ENCODE data around the gene CDKN2AIP. TPM values are rescaled to one million over a fixed set of nuclear protein-coding genes. Genes with fewer than 3 reads are reported as not detected.

Gene CDKN2AIP, protein sequence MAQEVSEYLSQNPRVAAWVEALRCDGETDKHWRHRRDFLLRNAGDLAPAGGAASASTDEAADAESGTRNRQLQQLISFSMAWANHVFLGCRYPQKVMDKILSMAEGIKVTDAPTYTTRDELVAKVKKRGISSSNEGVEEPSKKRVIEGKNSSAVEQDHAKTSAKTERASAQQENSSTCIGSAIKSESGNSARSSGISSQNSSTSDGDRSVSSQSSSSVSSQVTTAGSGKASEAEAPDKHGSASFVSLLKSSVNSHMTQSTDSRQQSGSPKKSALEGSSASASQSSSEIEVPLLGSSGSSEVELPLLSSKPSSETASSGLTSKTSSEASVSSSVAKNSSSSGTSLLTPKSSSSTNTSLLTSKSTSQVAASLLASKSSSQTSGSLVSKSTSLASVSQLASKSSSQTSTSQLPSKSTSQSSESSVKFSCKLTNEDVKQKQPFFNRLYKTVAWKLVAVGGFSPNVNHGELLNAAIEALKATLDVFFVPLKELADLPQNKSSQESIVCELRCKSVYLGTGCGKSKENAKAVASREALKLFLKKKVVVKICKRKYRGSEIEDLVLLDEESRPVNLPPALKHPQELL
- 10 to 100 TPM; 14.0 to 25.6 (median 17.2) TPM for total RNA-seq

DNA sequence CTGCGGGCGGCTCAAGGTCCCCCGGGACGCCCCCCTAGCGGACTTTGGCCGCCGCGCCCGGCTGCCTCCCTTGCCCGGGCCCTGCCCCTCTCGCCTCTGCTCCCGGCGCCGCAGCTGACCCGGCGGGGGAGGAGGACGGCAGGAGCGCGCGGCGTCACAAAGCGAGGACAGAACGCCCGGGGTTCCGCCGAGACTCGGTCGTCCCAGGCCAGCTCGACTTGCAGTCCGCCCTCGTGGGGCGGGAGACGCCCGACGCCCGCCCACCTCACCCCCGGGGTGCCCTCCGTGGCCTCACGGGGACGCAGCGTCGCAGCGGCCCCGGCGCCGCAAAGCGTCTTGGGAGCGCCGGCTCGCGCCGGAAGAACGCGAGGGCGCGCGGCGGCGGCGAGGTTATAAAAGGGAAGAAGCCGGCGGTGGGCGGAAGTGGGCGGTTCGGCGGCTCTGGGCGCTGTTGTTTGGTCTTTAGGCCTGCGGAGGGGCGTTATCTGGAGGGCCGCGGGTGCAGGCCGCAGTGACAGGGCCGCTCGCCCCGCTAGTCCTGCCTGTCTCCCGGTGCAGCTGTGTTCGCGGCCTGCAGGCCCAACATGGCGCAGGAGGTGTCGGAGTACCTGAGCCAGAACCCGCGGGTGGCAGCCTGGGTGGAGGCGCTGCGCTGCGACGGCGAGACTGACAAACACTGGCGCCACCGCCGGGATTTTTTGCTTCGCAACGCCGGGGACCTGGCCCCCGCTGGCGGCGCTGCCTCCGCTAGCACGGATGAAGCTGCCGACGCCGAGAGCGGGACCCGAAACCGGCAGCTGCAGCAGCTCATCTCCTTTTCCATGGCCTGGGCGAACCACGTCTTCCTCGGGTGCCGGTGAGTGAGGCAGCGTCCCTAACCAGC, at the start of gene CDKN2AIP:
CDKN2AIP (plus strand) TSS at position 423 of the 883 bp plus-strand sequence; CDS start at position 585, 162 bp downstream.
- 1% methylated on average over 16 of the region's 109 CpGs for WGBS
- peak; percentile 95 to 96 for DNase-seq (ENCODE audit: low spot score in 2 of 2)
- Histone ChIP-seq H3K4me1 (peaks cover 58% of the 10 kb centered on the region), H3K27ac (peak within 1 kb of the TSS; percentile 100), H3K4me3 (peak within 1 kb of the TSS; percentile 90), H3K27me3 (no peaks in the 10 kb centered on the region), H3K36me3 (peaks cover 35% of the 10 kb centered on the region), H3K9me3 (no peaks in the 10 kb centered on the region)
- TF ChIP-seq EP300 (IDR thresholded peaks at IDR 0.05) (no peak), POLR2A (IDR thresholded peaks at IDR 0.05) (peak; percentile 78 to 88), POLR2AphosphoS5 (IDR thresholded peaks at IDR 0.05) (peak in 2 of 3 donors; percentile 71 to 80)
- TF ChIP-seq, protein P1, sequence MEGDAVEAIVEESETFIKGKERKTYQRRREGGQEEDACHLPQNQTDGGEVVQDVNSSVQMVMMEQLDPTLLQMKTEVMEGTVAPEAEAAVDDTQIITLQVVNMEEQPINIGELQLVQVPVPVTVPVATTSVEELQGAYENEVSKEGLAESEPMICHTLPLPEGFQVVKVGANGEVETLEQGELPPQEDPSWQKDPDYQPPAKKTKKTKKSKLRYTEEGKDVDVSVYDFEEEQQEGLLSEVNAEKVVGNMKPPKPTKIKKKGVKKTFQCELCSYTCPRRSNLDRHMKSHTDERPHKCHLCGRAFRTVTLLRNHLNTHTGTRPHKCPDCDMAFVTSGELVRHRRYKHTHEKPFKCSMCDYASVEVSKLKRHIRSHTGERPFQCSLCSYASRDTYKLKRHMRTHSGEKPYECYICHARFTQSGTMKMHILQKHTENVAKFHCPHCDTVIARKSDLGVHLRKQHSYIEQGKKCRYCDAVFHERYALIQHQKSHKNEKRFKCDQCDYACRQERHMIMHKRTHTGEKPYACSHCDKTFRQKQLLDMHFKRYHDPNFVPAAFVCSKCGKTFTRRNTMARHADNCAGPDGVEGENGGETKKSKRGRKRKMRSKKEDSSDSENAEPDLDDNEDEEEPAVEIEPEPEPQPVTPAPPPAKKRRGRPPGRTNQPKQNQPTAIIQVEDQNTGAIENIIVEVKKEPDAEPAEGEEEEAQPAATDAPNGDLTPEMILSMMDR (IDR thresholded peaks at IDR 0.05): peak in 1 of 2 donors; percentile 8

DNA sequence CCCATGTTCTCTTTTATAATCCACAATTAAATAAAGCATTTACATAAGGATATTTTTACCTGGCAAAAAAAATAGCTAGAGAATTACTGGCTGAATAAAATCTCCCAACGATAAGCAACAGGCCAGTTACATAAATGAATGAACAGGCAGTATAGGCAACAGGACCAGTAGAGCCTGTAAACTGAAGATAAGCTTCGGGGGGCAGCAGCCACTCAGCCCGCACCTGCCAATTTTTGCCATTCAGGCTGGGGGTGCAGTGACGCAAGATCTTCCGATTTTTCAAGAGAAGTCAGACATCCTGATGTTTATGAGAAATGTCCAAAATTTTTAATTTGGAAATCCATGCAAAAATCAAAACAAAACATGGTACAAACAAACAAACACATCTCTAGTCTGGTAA, 49.0 kb upstream of the CDKN2AIP start:
- DNase-seq (ENCODE audit: low spot score in 2 of 2): peak in 1 of 2 donors; percentile 17
- WGBS: 79% methylated on average over 5 of the region's 5 CpGs
- Histone ChIP-seq H3K27me3 (peaks cover 10% of the 10 kb centered on the region), H3K4me1 (peaks cover 13% of the 10 kb centered on the region), H3K9me3 (no peaks in the 10 kb centered on the region), H3K4me3 (no peak overlapping the region), H3K36me3 (no peaks in the 10 kb centered on the region), H3K27ac (no peak overlapping the region)
- TF ChIP-seq POLR2A (IDR thresholded peaks at IDR 0.05): no peak
- TF ChIP-seq POLR2AphosphoS5 (IDR thresholded peaks at IDR 0.05): no peak
- TF ChIP-seq, protein P1 (IDR thresholded peaks at IDR 0.05): no peak
- no peak for TF ChIP-seq EP300 (IDR thresholded peaks at IDR 0.05)

DNA sequence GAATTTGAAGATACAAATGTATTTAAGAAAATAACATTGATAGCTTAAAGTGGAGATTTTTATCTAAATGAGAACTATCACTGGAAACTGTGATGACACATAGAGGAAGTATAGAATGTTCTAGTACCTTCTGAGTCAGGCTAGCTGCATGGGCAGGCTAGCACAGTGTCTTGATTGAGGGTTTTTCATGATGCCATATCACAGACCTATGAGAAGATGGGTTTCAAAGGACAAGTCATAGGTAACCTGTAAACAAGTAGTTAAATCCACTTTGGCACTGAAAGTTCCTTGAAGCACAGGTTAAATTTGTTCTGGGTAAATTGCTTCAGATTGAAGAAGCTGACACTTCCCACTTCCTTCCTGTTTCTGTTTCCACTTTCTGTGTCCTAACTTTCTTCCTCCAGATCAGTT, 48.2 kb upstream of the CDKN2AIP start:
- H3K4me3 ChIP-seq: no peak overlapping the region
- peak in 1 of 2 donors; percentile 10 for DNase-seq (ENCODE audit: low spot score in 2 of 2)
- H3K27me3 ChIP-seq: peaks cover 9% of the 10 kb centered on the region
- H3K27ac ChIP-seq: no peak overlapping the region
- H3K36me3 ChIP-seq: no peaks in the 10 kb centered on the region
- peaks cover 13% of the 10 kb centered on the region for H3K4me1 ChIP-seq
- TF ChIP-seq POLR2A (IDR thresholded peaks at IDR 0.05) (no peak), EP300 (IDR thresholded peaks at IDR 0.05) (no peak), POLR2AphosphoS5 (IDR thresholded peaks at IDR 0.05) (no peak)
- TF ChIP-seq, protein P1 (IDR thresholded peaks at IDR 0.05): no peak
- no peaks in the 10 kb centered on the region for H3K9me3 ChIP-seq

DNA sequence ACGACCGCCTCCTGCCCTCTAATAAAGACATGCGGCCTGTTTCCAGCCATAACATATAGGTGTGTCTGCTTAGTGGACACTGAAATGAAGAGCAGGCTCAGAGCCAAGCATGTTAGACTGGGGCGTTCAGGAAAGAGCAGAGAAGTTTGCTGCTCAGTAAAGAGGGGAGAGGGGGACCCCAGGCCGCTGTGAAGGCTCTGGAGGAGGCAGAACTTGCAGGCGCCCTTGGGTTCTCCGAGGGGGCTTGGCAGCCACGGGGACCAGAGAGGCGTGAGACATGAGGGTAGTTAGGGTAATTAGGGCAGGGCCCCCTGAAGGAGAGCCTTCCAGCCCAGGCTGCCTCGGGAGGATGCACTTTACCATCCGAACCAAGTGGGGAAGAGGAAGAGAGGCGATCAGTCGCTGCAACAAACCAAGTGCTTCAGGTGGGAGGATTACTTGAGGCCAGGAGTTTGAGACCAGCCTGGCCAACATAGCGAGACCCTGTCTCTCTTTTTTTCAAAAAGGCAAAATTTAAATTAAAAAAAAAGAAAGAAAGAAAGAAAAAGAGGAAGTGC, 46.6 kb upstream of the CDKN2AIP start:
- 81% methylated on average over 14 of the region's 14 CpGs for WGBS
- no peak overlapping the region for H3K27ac ChIP-seq
- H3K27me3 ChIP-seq: no peaks in the 10 kb centered on the region
- H3K4me1 ChIP-seq: peaks cover 13% of the 10 kb centered on the region
- peak overlapping the region; percentile 61 for H3K4me3 ChIP-seq
- no peaks in the 10 kb centered on the region for H3K9me3 ChIP-seq
- peak in 1 of 2 donors; percentile 51 for DNase-seq (ENCODE audit: low spot score in 2 of 2)
- TF ChIP-seq POLR2AphosphoS5 (IDR thresholded peaks at IDR 0.05): no peak
- TF ChIP-seq POLR2A (IDR thresholded peaks at IDR 0.05): no peak
- no peak for TF ChIP-seq EP300 (IDR thresholded peaks at IDR 0.05)
- TF ChIP-seq, protein P1 (IDR thresholded peaks at IDR 0.05): no peak
- H3K36me3 ChIP-seq: no peaks in the 10 kb centered on the region
